VCaP (cell line): Measurements from ENCODE around the gene PABPC1L.

Source experiments
- H3K27ac ChIP-seq: fragments of 450-650 bp; 2 replicates; pipeline ENCODE4 v1.5.1; 2017
- CTCF ChIP-seq: fragments of 450-650 bp; conservative IDR thresholded peaks from 2 replicates; pipeline ENCODE4 v1.5.1; 2017; ENCODE audit warnings: mild to moderate bottlenecking, moderate library complexity

Gene PABPC1L

DNA sequence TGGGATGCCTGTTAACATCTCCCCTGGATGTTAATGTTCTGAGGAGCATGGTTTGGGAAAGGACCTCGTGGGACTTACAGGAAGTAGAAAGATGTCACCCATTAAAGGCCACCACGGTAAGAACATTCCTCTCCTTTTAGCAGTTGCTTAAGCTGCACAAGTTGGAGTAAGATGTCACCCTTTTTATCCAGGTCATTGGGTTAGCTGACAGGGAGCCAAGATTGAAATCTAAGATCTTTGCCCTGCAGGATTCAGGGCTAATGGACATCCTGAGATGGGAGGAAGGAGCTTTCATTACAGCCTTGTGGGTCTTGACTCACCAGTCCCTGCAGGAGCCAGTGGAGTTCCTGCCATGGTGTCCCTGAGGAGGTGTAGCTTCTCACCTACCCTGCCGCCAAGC, 22.1 kb downstream of the PABPC1L start:
- no peak for TF ChIP-seq CTCF
- H3K27ac ChIP-seq = no peak overlapping the region

DNA sequence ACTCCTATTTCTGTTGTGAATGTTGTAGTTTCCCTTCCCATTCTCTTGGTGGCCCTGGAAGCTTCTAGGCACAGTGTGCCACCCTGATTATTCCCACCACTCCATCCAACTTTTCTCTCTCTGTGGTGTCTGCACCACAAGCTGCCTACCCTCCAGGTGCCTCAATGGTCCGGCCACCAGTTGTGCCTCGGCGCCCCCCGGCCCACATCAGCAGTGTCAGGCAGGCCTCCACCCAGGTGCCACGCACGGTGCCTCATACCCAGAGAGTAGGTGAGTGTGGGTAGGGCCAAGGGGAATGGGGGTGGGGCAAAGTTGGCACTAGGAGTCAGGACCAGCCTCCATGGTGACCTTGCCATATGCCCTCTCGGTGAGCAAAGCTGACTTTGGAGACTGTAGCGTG, 23.1 kb downstream of the PABPC1L start:
- no peak overlapping the region for H3K27ac ChIP-seq
- TF ChIP-seq CTCF = no peak

- H3K27ac ChIP-seq = no peak overlapping the region
- no peak for TF ChIP-seq CTCF
These were observed 26.6 kb downstream of the PABPC1L start for GRCh38 chr20:44936510-44936909.

- H3K27ac ChIP-seq = no peak overlapping the region
- TF ChIP-seq CTCF = no peak
These were observed 28.8 kb downstream of the PABPC1L start for GRCh38 chr20:44938637-44939036.

GRCh38 chr20:44941120-44941691, 31.3 kb downstream of the PABPC1L start:
- H3K27ac ChIP-seq = no peak overlapping the region
- TF ChIP-seq CTCF = no peak

DNA sequence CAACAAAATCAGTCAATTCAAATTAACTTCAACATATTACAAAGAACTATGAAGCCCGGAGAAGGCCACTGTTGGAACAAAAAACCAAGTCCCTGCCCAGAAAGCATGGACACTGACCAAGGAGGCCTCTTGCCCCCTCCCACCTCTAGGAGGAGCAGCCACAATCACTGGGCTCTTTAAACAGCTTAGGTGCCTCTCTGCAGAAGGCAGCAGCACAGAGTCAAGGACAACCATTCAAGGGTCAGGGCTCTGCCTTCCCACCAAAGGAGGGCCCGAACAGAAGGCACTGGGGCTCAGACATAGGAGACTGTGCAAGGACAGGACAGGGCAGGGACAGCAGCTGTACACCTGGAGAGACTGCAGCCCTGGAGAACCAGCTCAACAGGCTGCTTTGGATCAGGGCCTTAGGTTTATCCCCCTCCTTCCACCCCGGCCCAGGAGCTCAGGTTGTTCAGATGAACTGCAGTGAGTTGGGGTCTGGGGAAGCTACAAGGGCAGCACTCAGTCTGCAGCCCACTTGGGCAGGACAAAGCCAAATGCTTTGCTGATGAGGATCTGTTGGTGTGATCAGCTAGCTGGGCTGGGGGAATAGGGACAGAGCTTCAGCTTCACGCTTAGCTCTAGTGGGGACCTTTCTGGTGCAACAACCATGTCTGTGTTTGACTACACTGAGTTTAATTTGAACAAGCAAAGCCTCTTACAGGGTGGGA, 32.6 kb downstream of the PABPC1L start:
- H3K27ac ChIP-seq = no peak overlapping the region
- TF ChIP-seq CTCF = peak; percentile 15; the same call in 1 of the 2 replicates

DNA sequence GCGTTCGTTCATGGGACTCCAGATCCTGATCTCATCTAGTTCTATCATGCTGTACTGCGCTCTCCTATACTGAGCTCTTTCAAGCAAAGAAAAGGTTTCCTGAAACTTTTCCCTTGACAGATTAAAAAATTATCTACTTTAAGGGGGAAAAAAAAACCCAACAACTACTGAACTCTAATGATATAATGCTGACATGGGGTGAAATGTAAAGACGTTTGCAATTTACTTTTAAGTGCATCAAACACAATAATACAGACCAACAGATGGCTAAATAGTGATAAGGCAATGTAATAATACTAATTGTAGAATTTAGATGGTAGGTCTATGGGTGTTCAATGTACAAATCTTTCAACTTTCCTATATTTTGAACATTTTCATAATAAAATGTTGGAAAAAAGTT, 34.0 kb downstream of the PABPC1L start:
- TF ChIP-seq CTCF = no peak
- H3K27ac ChIP-seq = no peak overlapping the region
